OCI-LY7 (cell line): ENCODE data around the gene RNF13.

ENCODE experiments used
- CTCF ChIP-seq: fragments of 200-600 bp; sonication (generic); conservative IDR thresholded peaks from 2 replicates; pipeline ENCODE4 v1.5.1; 2014; ENCODE audit warnings: mild to moderate bottlenecking, antibody characterized with exemption, low read length, moderate library complexity, mixed read lengths
- EZH2phosphoT487 ChIP-seq: fragments of 200-600 bp; sonication (generic); IDR thresholded peaks from 2 replicates; pipeline ENCODE4 v1.6.1; 2018; ENCODE audit warnings: low read depth, borderline replicate concordance, mild to moderate bottlenecking, mixed run types, antibody characterized with exemption, low read length, moderate library complexity, mixed read lengths

- TF ChIP-seq CTCF (no peak), EZH2phosphoT487 (no peak)
Measured at GRCh38 chr3:149898771-149899170, 85.8 kb downstream of the RNF13 start.
